HG03039 (cell line): Measurements from ENCODE around the gene PRMT6.
"Not testable (repeated sequence)": the region's sequence is repeated elsewhere in the genome, so short reads cannot be mapped to it uniquely, and the experiment has no call there.

Experiments used
- ATAC-seq: cut with Tn5 transposase; IDR thresholded peaks from one replicate; pipeline ENCODE4 v1.9.1; 2021; ENCODE audit warnings: mild to moderate bottlenecking, moderate library complexity; ENCODE audit not compliant: unreplicated experiment

The PRMT6 gene

GRCh38 chr1:107056426-107057196, at the start of gene PRMT6:
PRMT6 (plus strand) TSS chr1:107056674; CDS start chr1:107056716, 42 bp downstream.
- ATAC-seq: peak; percentile 93

GRCh38 chr1:107009281-107009680, 47.2 kb upstream of the PRMT6 start:
- no peak for ATAC-seq

GRCh38 chr1:107010582-107010981, 45.9 kb upstream of the PRMT6 start:
- no peak for ATAC-seq

- peak; percentile 80 for ATAC-seq
These were observed 40.0 kb upstream of the PRMT6 start for GRCh38 chr1:107016376-107016978.

- no peak for ATAC-seq
These were observed 38.0 kb upstream of the PRMT6 start for GRCh38 chr1:107018445-107018844.

GRCh38 chr1:107019166-107019565, 37.3 kb upstream of the PRMT6 start:
- no peak for ATAC-seq

- ATAC-seq: not testable (repeated sequence)
These were observed 17.6 kb upstream of the PRMT6 start for GRCh38 chr1:107038874-107039273.

GRCh38 chr1:107044310-107045220, 11.9 kb upstream of the PRMT6 start:
- ATAC-seq: not testable (repeated sequence)

GRCh38 chr1:107047602-107048001, 8.9 kb upstream of the PRMT6 start:
- ATAC-seq: no peak

- ATAC-seq: no peak
These were observed 8.2 kb upstream of the PRMT6 start for GRCh38 chr1:107048241-107048640.

GRCh38 chr1:107051266-107051665, 5.2 kb upstream of the PRMT6 start:
- no peak for ATAC-seq

- ATAC-seq: not testable (repeated sequence)
These were observed 502 bp upstream of the PRMT6 start for GRCh38 chr1:107055919-107056425.

- peak; percentile 64 for ATAC-seq
These were observed 991 bp downstream of the PRMT6 start for GRCh38 chr1:107057197-107058133.

GRCh38 chr1:107058245-107059032, 2.0 kb downstream of the PRMT6 start:
- no peak for ATAC-seq

GRCh38 chr1:107061886-107062285, 5.4 kb downstream of the PRMT6 start:
- no peak for ATAC-seq

GRCh38 chr1:107073493-107073892, 17.0 kb downstream of the PRMT6 start:
- ATAC-seq: no peak

GRCh38 chr1:107076841-107077240, 20.4 kb downstream of the PRMT6 start:
- ATAC-seq: no peak

GRCh38 chr1:107079249-107079648, 22.8 kb downstream of the PRMT6 start:
- ATAC-seq: no peak

- ATAC-seq: no peak
These were observed 24.6 kb downstream of the PRMT6 start for GRCh38 chr1:107081102-107081501.
